H1 (cell line): ENCODE data around the gene SPATS2.

Experiments used
- CREB1 ChIP-seq: IDR thresholded peaks from 2 replicates; pipeline ENCODE4 v1.6.1; 2012; ENCODE audit warnings: inconsistent platforms
- EP300 ChIP-seq, 2 experiments: IDR thresholded peaks; 1 replicate in 1 of 2; 2 replicates in 1 of 2; pipeline ENCODE4 v1.6.1; 2011 to 2012; ENCODE audit warnings: low read depth in 2 of 2, low read length in 2 of 2, mild to moderate bottlenecking in 2 of 2, borderline replicate concordance in 1 of 2, inconsistent platforms in 1 of 2, moderate library complexity in 1 of 2
- MAFK ChIP-seq: IDR thresholded peaks from 2 replicates; pipeline ENCODE4 v1.6.1; 2012; ENCODE audit warnings: low read depth, mild to moderate bottlenecking, improper control_type of control experiment, low read length
- POLR2A ChIP-seq, 2 experiments: IDR thresholded peaks; 1 replicate in 1 of 2; 2 replicates in 1 of 2; pipeline ENCODE4 v1.6.1; 2011; ENCODE audit warnings: low read depth in 2 of 2, low read length in 2 of 2, mild to moderate bottlenecking in 2 of 2; ENCODE audit errors: control extremely low read depth in 1 of 2
- POLR2AphosphoS5 ChIP-seq: IDR thresholded peaks from 2 replicates; pipeline ENCODE4 v1.6.1; 2011; ENCODE audit warnings: low read depth, low read length
- POU5F1 ChIP-seq: IDR thresholded peaks from 2 replicates; pipeline ENCODE4 v1.6.1; 2011; ENCODE audit warnings: low read depth, mild to moderate bottlenecking, low read length, moderate library complexity
- SIN3A ChIP-seq, 2 experiments: IDR thresholded peaks in 1 of 2; conservative IDR thresholded peaks in 1 of 2; 2 replicates each; pipeline ENCODE4 v1.6.1; 2011 to 2012; ENCODE audit warnings: low read length in 2 of 2, improper control_type of control experiment in 1 of 2, low read depth in 1 of 2, mild to moderate bottlenecking in 1 of 2
- TF ChIP-seq, protein P1 (sequence below), 3 experiments: IDR thresholded peaks; 1 replicate in 2 of 3; 2 replicates in 1 of 3; pipeline versions ENCODE4 v1.5.1 to v1.6.1; 2011; ENCODE audit warnings: low read length in 3 of 3, mild to moderate bottlenecking in 3 of 3, inconsistent platforms in 2 of 3, low read depth in 1 of 3, moderate library complexity in 1 of 3; ENCODE audit not compliant: insufficient read depth in 1 of 3; ENCODE audit errors: control extremely low read depth in 1 of 3
- TF ChIP-seq, protein P2 (sequence below): IDR thresholded peaks from 2 replicates; pipeline ENCODE4 v1.6.1; 2012; ENCODE audit warnings: inconsistent platforms

DNA sequence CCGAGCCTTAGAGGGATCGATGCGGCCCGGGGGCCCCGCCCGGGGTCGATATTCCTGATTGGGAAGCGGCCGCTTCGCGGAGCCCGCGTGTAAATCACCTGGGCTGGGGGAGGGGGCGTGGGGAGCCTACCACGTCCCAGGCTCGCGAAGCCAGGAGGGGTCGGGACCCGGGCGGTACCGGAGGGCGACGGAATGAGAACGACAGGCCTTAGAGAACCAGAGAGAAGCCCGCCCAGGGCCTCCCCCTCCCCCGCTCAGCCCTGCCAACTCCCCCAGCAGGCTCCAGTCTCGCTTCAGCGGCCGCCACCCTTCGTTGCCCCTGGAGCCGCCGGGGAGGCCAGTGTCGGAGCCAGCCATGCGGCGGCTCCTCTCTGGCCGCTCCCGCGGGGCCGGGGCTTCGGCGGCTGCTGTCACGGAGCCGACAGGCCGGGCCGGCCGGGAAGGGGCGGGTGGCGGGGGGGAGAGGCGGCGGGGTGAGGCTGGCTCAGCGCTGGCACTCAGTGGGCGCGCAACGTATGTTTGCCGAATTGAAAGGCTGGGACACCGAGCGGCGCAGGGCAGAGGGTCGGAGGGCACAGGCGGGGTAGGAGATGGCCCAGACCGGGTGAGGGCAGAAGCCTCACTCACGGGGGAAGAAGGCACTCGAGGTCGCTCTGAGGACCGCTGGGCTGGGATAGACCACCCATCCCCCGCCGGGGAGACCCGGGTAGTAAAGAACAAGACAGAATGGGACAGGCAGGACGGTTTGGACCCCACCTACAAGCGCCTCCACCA is 22.0 kb upstream of the SPATS2 start:
- no peak for TF ChIP-seq POLR2A (IDR thresholded peaks at IDR 0.05; ENCODE audit: control extremely low read depth in 1 of 2, low read depth in 2 of 2, low read length in 2 of 2)
- TF ChIP-seq, protein P1, sequence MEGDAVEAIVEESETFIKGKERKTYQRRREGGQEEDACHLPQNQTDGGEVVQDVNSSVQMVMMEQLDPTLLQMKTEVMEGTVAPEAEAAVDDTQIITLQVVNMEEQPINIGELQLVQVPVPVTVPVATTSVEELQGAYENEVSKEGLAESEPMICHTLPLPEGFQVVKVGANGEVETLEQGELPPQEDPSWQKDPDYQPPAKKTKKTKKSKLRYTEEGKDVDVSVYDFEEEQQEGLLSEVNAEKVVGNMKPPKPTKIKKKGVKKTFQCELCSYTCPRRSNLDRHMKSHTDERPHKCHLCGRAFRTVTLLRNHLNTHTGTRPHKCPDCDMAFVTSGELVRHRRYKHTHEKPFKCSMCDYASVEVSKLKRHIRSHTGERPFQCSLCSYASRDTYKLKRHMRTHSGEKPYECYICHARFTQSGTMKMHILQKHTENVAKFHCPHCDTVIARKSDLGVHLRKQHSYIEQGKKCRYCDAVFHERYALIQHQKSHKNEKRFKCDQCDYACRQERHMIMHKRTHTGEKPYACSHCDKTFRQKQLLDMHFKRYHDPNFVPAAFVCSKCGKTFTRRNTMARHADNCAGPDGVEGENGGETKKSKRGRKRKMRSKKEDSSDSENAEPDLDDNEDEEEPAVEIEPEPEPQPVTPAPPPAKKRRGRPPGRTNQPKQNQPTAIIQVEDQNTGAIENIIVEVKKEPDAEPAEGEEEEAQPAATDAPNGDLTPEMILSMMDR (IDR thresholded peaks at IDR 0.05; ENCODE audit: control extremely low read depth in 1 of 3, insufficient read depth in 1 of 3, low read depth in 1 of 3, low read length in 3 of 3) = no peak
- no peak for TF ChIP-seq SIN3A (conservative IDR thresholded peaks at IDR 0.05 in 1 of 2, IDR thresholded peaks at IDR 0.05 in 1 of 2; ENCODE audit: low read depth in 1 of 2, low read length in 2 of 2)
- no peak for TF ChIP-seq EP300 (IDR thresholded peaks at IDR 0.05; ENCODE audit: borderline replicate concordance in 1 of 2, low read depth in 2 of 2, low read length in 2 of 2)
- TF ChIP-seq, protein P2, sequence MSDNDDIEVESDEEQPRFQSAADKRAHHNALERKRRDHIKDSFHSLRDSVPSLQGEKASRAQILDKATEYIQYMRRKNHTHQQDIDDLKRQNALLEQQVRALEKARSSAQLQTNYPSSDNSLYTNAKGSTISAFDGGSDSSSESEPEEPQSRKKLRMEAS = no peak
- TF ChIP-seq CREB1 = no peak
- TF ChIP-seq POU5F1 = no peak
- TF ChIP-seq MAFK = no peak
- TF ChIP-seq POLR2AphosphoS5 = no peak
